Measurements from ENCODE around the gene RPS6KA3. TPM values are rescaled to one million over a fixed set of nuclear protein-coding genes. Genes with fewer than 3 reads are reported as not detected.

Gene RPS6KA3
- total RNA-seq = 73.6 and 96.4 TPM in 2 replicates

DNA sequence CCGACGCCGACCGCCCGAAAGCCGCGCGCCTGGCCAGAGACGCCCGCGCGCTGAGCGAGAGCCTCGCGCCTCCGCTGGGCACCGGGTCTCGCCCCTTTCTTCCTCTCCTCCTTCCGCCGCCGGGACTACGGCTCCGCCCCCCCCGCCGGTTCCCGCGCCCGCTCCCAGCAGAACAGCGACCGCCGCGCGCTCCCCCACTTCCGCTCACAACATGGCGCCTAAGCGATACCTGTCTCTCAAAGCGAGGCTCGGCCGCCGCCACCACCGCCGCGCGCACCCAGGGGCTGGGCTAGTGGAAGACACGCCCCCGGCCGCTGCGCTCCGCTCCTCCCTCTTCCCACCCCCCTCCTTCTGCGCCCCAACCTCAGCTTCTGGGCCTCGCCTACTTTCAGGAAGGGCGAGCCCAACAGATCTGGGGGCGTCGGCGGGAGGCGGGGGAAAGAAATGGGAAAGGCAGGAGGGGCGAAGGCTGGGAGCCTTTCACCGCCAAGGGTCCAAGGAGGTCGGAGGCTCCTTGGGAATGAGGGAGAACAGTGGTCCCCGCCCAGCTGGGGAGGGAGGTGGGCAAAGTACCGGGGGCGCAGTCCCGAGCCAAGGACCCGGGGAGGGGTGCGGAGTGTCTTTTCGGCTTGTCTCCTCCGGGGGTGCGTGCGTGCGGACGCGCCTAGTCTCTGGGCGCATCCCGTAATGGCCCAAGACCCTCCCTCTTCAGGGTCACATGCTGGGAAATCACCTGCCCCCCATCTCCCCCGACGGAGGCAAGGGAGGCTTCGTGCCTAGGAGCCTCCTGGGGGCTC, at the start of gene RPS6KA3:
Gene RPS6KA3, minus strand, starts transcription at position 100 of the 797 bp plus-strand sequence. CDS start 277 bp downstream, outside the sequence.

DNA sequence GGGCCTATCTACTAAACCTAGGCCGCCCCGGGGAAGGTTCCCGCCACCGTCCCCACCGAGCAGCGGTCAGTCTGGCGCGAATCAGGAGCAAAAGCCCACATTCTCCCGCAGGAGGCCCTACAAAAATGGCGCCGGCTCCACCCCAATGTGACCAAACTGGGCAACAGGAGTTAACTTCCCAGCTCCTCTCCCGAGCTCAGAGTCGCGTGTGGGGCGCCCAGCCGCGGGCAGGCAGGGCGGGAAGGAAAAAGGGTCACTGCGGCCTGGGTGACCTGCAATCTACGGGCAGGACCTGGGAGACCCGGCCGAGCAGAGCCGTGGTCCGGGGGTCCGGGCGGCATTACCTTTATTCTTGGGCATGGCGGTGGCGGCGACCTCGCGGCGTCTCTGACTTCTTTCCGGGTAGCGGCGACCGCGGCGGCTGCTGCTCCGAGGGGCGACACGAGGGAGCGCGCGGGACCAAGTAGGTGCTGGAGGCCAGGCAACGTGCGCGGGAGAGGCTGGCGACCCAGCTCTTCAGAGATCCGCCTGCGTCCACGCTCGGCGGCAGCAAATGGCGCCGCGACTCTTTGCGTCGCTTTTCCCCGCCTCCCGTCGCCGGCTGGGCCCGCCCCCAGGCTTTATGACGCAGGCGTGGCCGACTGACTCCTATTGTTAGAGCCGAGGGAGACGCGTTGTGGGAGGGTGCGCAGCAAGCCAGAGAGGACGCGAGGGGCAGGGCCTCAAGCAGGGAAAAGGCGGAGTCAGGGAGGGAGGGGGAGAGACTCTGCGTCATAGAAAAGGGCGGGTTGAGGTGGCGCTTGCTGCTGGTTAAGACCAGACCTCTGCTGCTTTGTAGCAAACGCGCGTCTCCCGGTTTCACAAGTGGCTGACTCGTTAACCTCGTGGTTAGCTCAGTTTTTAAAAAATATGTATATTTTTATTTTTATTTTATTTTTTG, 125.2 kb downstream of the RPS6KA3 start, which contains the start of gene EIF1AX:
Gene EIF1AX, minus strand, starts transcription at position 558 of the 940 bp plus-strand sequence. Its CDS starts 198 bp downstream, at position 360.

DNA sequence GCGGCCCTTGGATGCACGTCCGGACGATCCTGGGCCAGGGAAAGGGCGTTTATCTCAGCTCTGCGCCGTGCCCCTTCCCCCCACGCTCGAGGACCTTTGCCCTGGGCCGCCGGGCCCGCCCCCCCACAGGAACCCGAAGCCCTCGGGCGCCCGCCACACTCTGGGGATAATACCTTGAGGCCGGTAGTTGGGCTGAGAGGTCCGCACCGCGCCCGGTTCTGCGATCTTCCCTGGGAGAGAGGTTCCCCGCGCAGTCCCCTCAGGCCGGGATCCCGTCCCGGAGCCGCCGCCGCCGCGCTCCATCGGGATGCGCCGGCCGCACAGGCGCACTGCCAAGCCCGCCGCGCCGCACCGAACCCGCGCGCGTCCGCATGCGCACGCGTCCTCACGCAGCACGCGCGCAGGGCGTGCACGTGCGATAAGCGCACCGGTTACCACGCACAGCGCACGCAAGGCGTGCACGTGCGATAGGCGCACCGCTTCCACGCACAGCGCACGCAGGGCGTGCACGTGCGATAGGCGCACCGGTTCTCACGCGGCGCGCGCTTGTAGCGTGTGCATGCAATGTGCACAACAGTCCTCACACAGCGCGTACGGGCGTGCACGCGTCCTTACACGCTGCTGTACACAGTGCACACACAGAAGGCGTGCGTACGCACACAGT, 150.0 kb downstream of the RPS6KA3 start, which contains the start of gene MAP7D2:
Gene MAP7D2, minus strand, starts transcription at position 331 of the 664 bp plus-strand sequence. Its CDS starts 28 bp downstream, at position 303.

Other genes with a start within 250 kb of the RPS6KA3 start
- 0.36 TPM in 1 of 2 replicates, not detected in the other for gene MAP7D2, start 150.0 kb downstream of the RPS6KA3 start, total RNA-seq
- gene EIF1AX, start 125.1 kb downstream of the RPS6KA3 start, total RNA-seq = 23.3 and 33.2 TPM in 2 replicates

Measured in endothelial cell of coronary artery (primary cell).